Stimulated activated CD8-positive, alpha-beta memory T cell treated with anti-CD3 and anti-CD28 coated beads, Interleukin-4, amount 100 ng/mL, for 1 hour (primary cell): ENCODE results near the gene MRPS2.
"Not testable (repeated sequence)": the region's sequence is repeated elsewhere in the genome, so short reads cannot be mapped to it uniquely, and the experiment has no call there.

ENCODE experiments used
- DNase-seq, 2 donors: peaks; one replicate each; pipeline ENCODE4 v3.0.0-alpha.2; 2020; ENCODE audit warnings: low read depth in 2 of 2, low spot score in 1 of 2

MRPS2 gene

GRCh38 chr9:135530146-135530545 is 29.7 kb downstream of the MRPS2 start:
- no peak for DNase-seq

GRCh38 chr9:135531096-135531495 is 30.6 kb downstream of the MRPS2 start:
- DNase-seq: no peak

GRCh38 chr9:135533113-135533512 is 32.6 kb downstream of the MRPS2 start:
- no peak for DNase-seq

- no peak for DNase-seq
Observed at GRCh38 chr9:135533674-135534073, 33.2 kb downstream of the MRPS2 start.

GRCh38 chr9:135534192-135534711 is 33.8 kb downstream of the MRPS2 start:
- DNase-seq: not testable (repeated sequence)

GRCh38 chr9:135534826-135535225 is 34.3 kb downstream of the MRPS2 start:
- DNase-seq: not testable (repeated sequence)

GRCh38 chr9:135535631-135536030 is 35.1 kb downstream of the MRPS2 start:
- DNase-seq: not testable (repeated sequence)

GRCh38 chr9:135536216-135536615 is 35.7 kb downstream of the MRPS2 start:
- no peak for DNase-seq

GRCh38 chr9:135543262-135543894 is 42.9 kb downstream of the MRPS2 start:
- DNase-seq: not testable (repeated sequence)

- no peak for DNase-seq
Observed at GRCh38 chr9:135544981-135545635, 44.6 kb downstream of the MRPS2 start.

- DNase-seq: not testable (repeated sequence)
Observed at GRCh38 chr9:135545646-135546176, 45.2 kb downstream of the MRPS2 start, which contains the start of gene OBP2A. TSS of gene OBP2A (plus strand) at chr9:135546126. CDS start at chr9:135546181, 55 bp downstream.

- not testable (repeated sequence) for DNase-seq
Observed at GRCh38 chr9:135546792-135547617, 46.5 kb downstream of the MRPS2 start.

GRCh38 chr9:135547756-135548736 is 47.6 kb downstream of the MRPS2 start:
- no peak for DNase-seq

- DNase-seq: not testable (repeated sequence)
Observed at GRCh38 chr9:135549478-135550343, 49.2 kb downstream of the MRPS2 start.

GRCh38 chr9:135550344-135550918 is 49.9 kb downstream of the MRPS2 start:
- DNase-seq: no peak

- no peak for DNase-seq
Observed at GRCh38 chr9:135551031-135551430, 50.5 kb downstream of the MRPS2 start.

- no peak for DNase-seq
Observed at GRCh38 chr9:135551456-135551855, 51.0 kb downstream of the MRPS2 start.

GRCh38 chr9:135552021-135552697 is 51.7 kb downstream of the MRPS2 start:
- no peak for DNase-seq
